Tibial artery (tissue), 4 donors: Measurements from ENCODE around the gene MEF2D.

Source experiments
- DNase-seq, 2 donors: peaks; one replicate each; pipeline ENCODE4 v3.0.0-alpha.2; 2019
- H3K27ac ChIP-seq, 2 donors: fragments of 200-600 bp; sonication (generic) in 1 of 2; 1 replicate in 1 of 2; 2 replicates in 1 of 2; pipeline ENCODE4 v1.5.1; 2018 to 2019; ENCODE audit warnings: mild to moderate bottlenecking in 1 of 2
- H3K27me3 ChIP-seq, 2 donors: fragments of 200-600 bp; sonication (generic) in 1 of 2; one replicate each; pipeline versions ENCODE4 v1.5.1 to v1.6.0; 2016 to 2019
- H3K36me3 ChIP-seq, 3 donors: fragments of 200-600 bp; sonication (generic) in 2 of 3; one replicate each; pipeline ENCODE4 v1.5.1; 2016 to 2019; ENCODE audit warnings: mild to moderate bottlenecking in 2 of 3
- H3K4me1 ChIP-seq, 4 donors: fragments of 200-600 bp; sonication (generic) in 2 of 4; 1 replicate in 3 of 4; 2 replicates in 1 of 4; pipeline ENCODE4 v1.5.1; 2016 to 2019
- H3K4me3 ChIP-seq, 2 donors: fragments of 200-600 bp; sonication (generic) in 1 of 2; 1 replicate in 1 of 2; 2 replicates in 1 of 2; pipeline ENCODE4 v1.5.1; 2018 to 2019; ENCODE audit warnings: mild to moderate bottlenecking in 2 of 2
- H3K9me3 ChIP-seq, 3 donors: fragments of 200-600 bp; sonication (generic) in 1 of 3; one replicate each; pipeline ENCODE4 v1.5.1; 2016 to 2019
- CTCF ChIP-seq, 2 experiments: fragments of 200-600 bp in 1 of 2; fragments of 450-650 bp in 1 of 2; IDR thresholded peaks; one replicate each; pipeline ENCODE4 v1.5.1; 2017 to 2019; ENCODE audit warnings: antibody characterized with exemption in 2 of 2, mild to moderate bottlenecking in 1 of 2, moderate library complexity in 1 of 2
- intact Hi-C: fragments of 100-400 bp; cut with DNase I; formaldehyde crosslinking; loops from one replicate; pipeline ENCODE4 v1.15.0; 2023; ENCODE audit warnings: low total_unique reads

The MEF2D gene

GRCh38 chr1:156489166-156489934 lies 11.2 kb downstream of the MEF2D start:
- no peaks in the 10 kb centered on the region for H3K27me3 ChIP-seq
- H3K4me1 ChIP-seq: peaks cover 21 to 100% (median 96%) of the 10 kb centered on the region in 4 donors
- H3K4me3 ChIP-seq: peak overlapping the region; percentile 43 to 53
- intact Hi-C loops: no loop called here
- H3K27ac ChIP-seq: peak overlapping the region; percentile 85 to 94
- TF ChIP-seq CTCF (IDR thresholded peaks at IDR 0.05): peak in 1 of 2 experiments; percentile 4
- no peaks in the 10 kb centered on the region for H3K9me3 ChIP-seq
- peaks cover 0 to 8% (median 0%) of the 10 kb centered on the region in 3 donors for H3K36me3 ChIP-seq
- DNase-seq: no peak

GRCh38 chr1:156488566-156489165 lies 11.9 kb downstream of the MEF2D start:
- intact Hi-C loops: no loop called here
- H3K27me3 ChIP-seq: no peaks in the 10 kb centered on the region
- H3K9me3 ChIP-seq: no peaks in the 10 kb centered on the region
- no peak for DNase-seq
- peaks cover 17 to 100% (median 95%) of the 10 kb centered on the region in 4 donors for H3K4me1 ChIP-seq
- peaks cover 0 to 6% (median 0%) of the 10 kb centered on the region in 3 donors for H3K36me3 ChIP-seq
- peak overlapping the region; percentile 43 to 53 for H3K4me3 ChIP-seq
- peak in 1 of 2 experiments; percentile 12 for TF ChIP-seq CTCF (IDR thresholded peaks at IDR 0.05)
- H3K27ac ChIP-seq: peak overlapping the region; percentile 85 to 94

GRCh38 chr1:156487862-156488261 lies 12.7 kb downstream of the MEF2D start:
- no peak for TF ChIP-seq CTCF (IDR thresholded peaks at IDR 0.05)
- no peaks in the 10 kb centered on the region for H3K9me3 ChIP-seq
- peaks cover 13 to 100% (median 91%) of the 10 kb centered on the region in 4 donors for H3K4me1 ChIP-seq

GRCh38 chr1:156486421-156487344 lies 13.9 kb downstream of the MEF2D start:
- intact Hi-C loops: no loop called here
- Histone ChIP-seq H3K27ac (peak overlapping the region; percentile 85 to 94), H3K4me3 (no peak overlapping the region), H3K36me3 (peaks cover 13 to 25% (median 16%) of the 10 kb centered on the region in 3 donors), H3K27me3 (no peaks in the 10 kb centered on the region), H3K4me1 (peaks cover 5 to 100% (median 82%) of the 10 kb centered on the region in 4 donors), H3K9me3 (no peaks in the 10 kb centered on the region)
- no peak for TF ChIP-seq CTCF (IDR thresholded peaks at IDR 0.05)
- DNase-seq: no peak

More at GRCh38 chr1:156487862-156488261, 12.7 kb downstream of the MEF2D start:
- H3K4me3 ChIP-seq: no peak overlapping the region
- peak overlapping the region; percentile 85 to 94 for H3K27ac ChIP-seq
- H3K36me3 ChIP-seq: peaks cover under 1 to 13% (median 4%) of the 10 kb centered on the region in 3 donors
- DNase-seq: no peak
- intact Hi-C loops: no loop called here
- no peaks in the 10 kb centered on the region for H3K27me3 ChIP-seq

- H3K27me3 ChIP-seq: no peaks in the 10 kb centered on the region
- H3K4me3 ChIP-seq: no peak overlapping the region
- peaks cover 20 to 32% (median 23%) of the 10 kb centered on the region in 3 donors for H3K36me3 ChIP-seq
- H3K27ac ChIP-seq: peak overlapping the region in 1 of 2 donors; percentile 28
- no peak for TF ChIP-seq CTCF (IDR thresholded peaks at IDR 0.05)
- intact Hi-C loops: no loop called here
- H3K9me3 ChIP-seq: no peaks in the 10 kb centered on the region
- H3K4me1 ChIP-seq: peaks cover 0 to 100% (median 80%) of the 10 kb centered on the region in 4 donors
- DNase-seq: no peak
These were observed 14.6 kb downstream of the MEF2D start for GRCh38 chr1:156485984-156486383.
